GM12878 (cell line): Measurements from ENCODE around the gene TMEM19. TPM values are rescaled to one million over a fixed set of nuclear protein-coding genes. Genes with fewer than 3 reads are reported as not detected.

Experiments
- ATAC-seq: fragments of 200-7000 bp; cut with Tn5 transposase; 3 replicates; pipeline ENCODE4 v1.9.1; 2020; ENCODE audit warnings: mild to moderate bottlenecking, moderate library complexity
- BruUV-seq: library from RNA; stranded (reverse); fragments of 400-500 nt; replicated peaks from 2 replicates; lab custom pipeline; 2021; lab: Mats Ljungman, UMichigan
- CTCF ChIA-PET: fragments of 300-600 bp; sonication (Branson Sonifier 250); formaldehyde crosslinking; extraction: SDS; loops from one replicate; lab custom pipeline; 2021; ENCODE audit warnings: inconsistent platforms; lab: Yijun Ruan, JAX
- POLR2A ChIA-PET: fragments of 350-600 bp; formaldehyde crosslinking; extraction: SDS; loops from one replicate; lab custom pipeline; 2021; ENCODE audit warnings: inconsistent platforms; lab: Charles Lee
- RAD21 ChIA-PET: fragments of 300-600 bp; sonication (Branson Sonifier 250); formaldehyde crosslinking; loops from one replicate; lab custom pipeline; 2023; ENCODE audit warnings: antibody characterized with exemption; ENCODE audit not compliant: unreplicated experiment; lab: Charles Lee
- SMC1A ChIA-PET: fragments of 300-600 bp; sonication (Branson Sonifier 250); formaldehyde crosslinking; loops from one replicate; lab custom pipeline; 2023; ENCODE audit not compliant: unreplicated experiment, uncharacterized antibody; lab: Charles Lee
- DNase-seq: peaks from one replicate; pipeline ENCODE4 v3.0.0-alpha.2; 2011; ENCODE audit warnings: low read depth, low spot score
- FAIRE-seq: peaks from 3 replicates; lab custom pipeline; 2011; peaks lifted over from hg19 to GRCh38; lab: Jason Lieb, UNC
- H2AFZ ChIP-seq: 2 replicates; pipeline ENCODE4 v1.6.0; 2011; ENCODE audit warnings: low read depth, low read length, control low read depth; ENCODE audit not compliant: control insufficient read depth
- H3K27ac ChIP-seq: 2 replicates; pipeline ENCODE4 v1.5.1; 2011; ENCODE audit warnings: control low read depth; ENCODE audit not compliant: control insufficient read depth, insufficient read depth
- H3K27me3 ChIP-seq, 2 experiments: replicated peaks in 1 of 2; 2 replicates each; pipeline versions ENCODE4 v1.6.0 to v1.6.1; 2011; ENCODE audit warnings: low read length in 1 of 2; ENCODE audit not compliant: control insufficient read depth in 2 of 2, insufficient read depth in 2 of 2
- H3K36me3 ChIP-seq, 2 experiments: 2 replicates each; pipeline ENCODE4 v1.5.1; 2011; ENCODE audit warnings: low read length in 1 of 2; ENCODE audit not compliant: control insufficient read depth in 2 of 2, insufficient read depth in 2 of 2
- H3K4me1 ChIP-seq: 2 replicates; pipeline ENCODE4 v1.6.1; 2011; ENCODE audit warnings: mild to moderate bottlenecking, low read length, moderate library complexity, mixed read lengths; ENCODE audit not compliant: control insufficient read depth, insufficient read depth
- H3K4me2 ChIP-seq: 2 replicates; pipeline ENCODE4 v1.6.0; 2011; ENCODE audit warnings: control low read depth; ENCODE audit not compliant: control insufficient read depth, insufficient read depth
- H3K4me3 ChIP-seq: fragments of 200-600 bp; sonication (generic); 2 replicates; pipeline ENCODE4 v1.5.1; 2016
- H3K79me2 ChIP-seq: 2 replicates; pipeline ENCODE4 v1.6.0; 2011; ENCODE audit warnings: low read length; ENCODE audit not compliant: control insufficient read depth, insufficient read depth
- H3K9ac ChIP-seq: 2 replicates; pipeline ENCODE4 v1.8.0; 2011; ENCODE audit warnings: low read length, control low read depth, mixed read lengths; ENCODE audit not compliant: control insufficient read depth, insufficient read depth
- H3K9me3 ChIP-seq: replicated peaks from 3 replicates; pipeline ENCODE4 v1.5.1; 2011; ENCODE audit warnings: mild to moderate bottlenecking, low read length; ENCODE audit not compliant: control insufficient read depth, insufficient read depth
- H4K20me1 ChIP-seq: 2 replicates; pipeline ENCODE4 v1.6.0; 2011; ENCODE audit not compliant: control insufficient read depth, insufficient read depth
- ATF7 ChIP-seq: fragments of 450-650 bp; IDR thresholded peaks from 2 replicates; pipeline ENCODE4 v1.6.1; 2016; ENCODE audit warnings: low read depth, mild to moderate bottlenecking
- BCL11A ChIP-seq: IDR thresholded peaks from 2 replicates; pipeline ENCODE4 v1.6.1; 2011; ENCODE audit warnings: low read depth, low read length
- CHD2 ChIP-seq: IDR thresholded peaks from 2 replicates; pipeline ENCODE4 v1.6.1; 2011; ENCODE audit warnings: low read depth, low read length, improper control_type of control experiment, borderline replicate concordance
- CREM ChIP-seq: IDR thresholded peaks from 2 replicates; pipeline ENCODE4 v1.6.1; 2014; ENCODE audit warnings: antibody characterized with exemption, low read depth
- MTA3 ChIP-seq: IDR thresholded peaks from 2 replicates; pipeline ENCODE4 v1.6.1; 2012; ENCODE audit warnings: low read length, inconsistent platforms, borderline replicate concordance
- PML ChIP-seq: IDR thresholded peaks from 2 replicates; pipeline ENCODE4 v1.6.1; 2012; ENCODE audit warnings: low read length, inconsistent platforms
- RELA ChIP-seq: fragments of 450-650 bp; IDR thresholded peaks from 2 replicates; pipeline ENCODE4 v1.8.0; 2014; ENCODE audit warnings: borderline replicate concordance; ENCODE audit not compliant: partially characterized antibody
- SREBF2 ChIP-seq: IDR thresholded peaks from 2 replicates; pipeline ENCODE4 v1.6.1; 2012; ENCODE audit warnings: mild to moderate bottlenecking, low read length
- ZNF207 ChIP-seq: fragments of 450-650 bp; IDR thresholded peaks from 2 replicates; pipeline ENCODE4 v1.6.1; 2014; ENCODE audit warnings: antibody characterized with exemption, mild to moderate bottlenecking, borderline replicate concordance
- WGBS: methylation state at CpG from one replicate; pipeline ENCODE4 v1.1.6; 2016; ENCODE audit warnings: low lambda C conversion rate; ENCODE audit not compliant: insufficient replicate concordance, insufficient coverage; ENCODE audit errors: missing lambda C conversion rate; 5-methylcytosine and 5-hydroxymethylcytosine counted together
- in situ Hi-C: fragments of 300-500 bp; cut with MboI; formaldehyde crosslinking; loops from 9 replicates; pipeline ENCODE4 v1.14.3; 2018; ENCODE audit warnings: mixed read lengths
- intact Hi-C: fragments of 100-400 bp; cut with micrococcal nuclease; formaldehyde crosslinking; loops from one replicate; pipeline ENCODE4 v1.14.2; 2022; ENCODE audit not compliant: unreplicated experiment
- polyA plus RNA-seq, 11 experiments: library from polyadenylated mRNA; depleted of rRNA in 4 of 11; unstranded in 6 of 11; stranded (reverse) in 5 of 11; fragments of >200 nt; fragmentation: Nextera tagmentation in 4 of 11; fragmentation: Illumina TruSeq in 1 of 11; extraction: Ambion mirVana in 4 of 11; extraction: Trizol in 1 of 11; gene quantifications; 1 replicate in 1 of 11; 2 replicates in 10 of 11; pipeline versions ENCODE4 v1.2.1 to v1.2.3, GENCODE V29; 2011 to 2016; ENCODE audit warnings: inconsistent platforms in 2 of 11, missing spikeins in 2 of 11, low read depth in 1 of 11
- total RNA-seq, 4 experiments: library from RNA; depleted of rRNA in 3 of 4; stranded (reverse); fragments of >200 nt in 3 of 4; fragmentation: Illumina TruSeq in 1 of 4; extraction: Trizol in 1 of 4; gene quantifications; 2 replicates each; pipeline versions ENCODE4 v1.2.1 to v1.2.3, GENCODE V29; 2013 to 2021
- TF ChIP-seq, protein P1 (sequence below), 3 experiments: IDR thresholded peaks in 2 of 3; conservative IDR thresholded peaks in 1 of 3; 2 replicates each; pipeline ENCODE4 v1.5.1; 2011; ENCODE audit warnings: low read depth in 3 of 3, low read length in 3 of 3, mild to moderate bottlenecking in 3 of 3, control low read depth in 2 of 3, moderate library complexity in 2 of 3, inconsistent platforms in 1 of 3, mixed read lengths in 1 of 3; ENCODE audit not compliant: control insufficient read depth in 2 of 3, insufficient read depth in 1 of 3; ENCODE audit errors: extremely low read depth in 1 of 3
- TF ChIP-seq, protein P2 (sequence below): IDR thresholded peaks from 2 replicates; pipeline ENCODE4 v1.6.1; 2012; ENCODE audit warnings: low read length, inconsistent platforms

TMEM19 gene
- total and polyA plus RNA-seq, 10 of the 15 experiments (the other 5 are each of a cell fraction or from before 2014, with no cell fraction given) = 26.7 to 54.9 (median 39.3) TPM

DNA sequence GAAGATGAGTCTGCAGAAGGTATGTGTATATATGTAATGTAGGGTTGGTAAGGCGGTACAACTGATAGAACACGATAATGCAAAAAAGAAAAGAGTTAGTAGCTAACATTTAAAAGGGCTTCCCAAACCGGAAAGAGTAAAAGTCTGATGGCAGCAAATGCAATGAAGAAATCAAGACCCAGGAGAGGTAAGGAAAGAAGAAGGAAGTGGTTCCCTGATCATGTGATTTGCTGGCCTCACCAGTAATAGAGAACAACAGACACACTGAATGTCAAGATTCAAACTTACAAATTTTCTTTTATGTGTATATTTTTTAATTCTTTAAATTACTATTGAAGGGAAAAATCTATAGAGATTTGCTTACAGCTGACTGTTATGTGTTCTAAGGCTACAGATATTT lies 40.6 kb upstream of the TMEM19 start:
- H4K20me1 ChIP-seq = no peaks in the 10 kb centered on the region

DNA sequence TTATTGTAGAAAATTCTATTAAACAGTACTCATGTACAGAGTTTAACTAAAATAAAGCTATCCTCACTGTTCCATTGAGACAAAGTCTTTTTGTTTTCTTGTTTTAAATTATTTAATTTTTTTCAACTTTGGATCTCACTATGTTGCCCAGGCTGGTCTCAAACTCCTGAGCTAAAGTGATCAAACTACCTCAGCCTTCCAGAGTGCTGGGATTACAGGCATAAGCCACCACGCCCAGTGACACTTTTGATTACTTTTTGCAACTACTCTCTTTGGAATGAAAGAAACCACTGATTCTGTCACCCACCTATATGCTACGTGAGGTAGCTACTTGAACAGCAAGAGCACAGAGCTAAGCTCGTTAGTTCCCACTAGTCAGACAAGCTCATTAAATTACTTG lies 39.4 kb upstream of the TMEM19 start:
- POLR2A ChIA-PET = interaction anchor here (1.1 kb wide), 1 partner anchor 101 kb away, joined by 3 read pairs; no protein-coding TSS in a partner anchor
- H3K36me3 ChIP-seq = peaks cover 0 to 30% of the 10 kb centered on the region in 2 experiments
- intact Hi-C loops = no loop called here
- TF ChIP-seq CREM = no peak
- TF ChIP-seq SREBF2 = no peak
- TF ChIP-seq BCL11A = no peak
- TF ChIP-seq RELA = no peak
- TF ChIP-seq PML = no peak
- TF ChIP-seq, protein P1, sequence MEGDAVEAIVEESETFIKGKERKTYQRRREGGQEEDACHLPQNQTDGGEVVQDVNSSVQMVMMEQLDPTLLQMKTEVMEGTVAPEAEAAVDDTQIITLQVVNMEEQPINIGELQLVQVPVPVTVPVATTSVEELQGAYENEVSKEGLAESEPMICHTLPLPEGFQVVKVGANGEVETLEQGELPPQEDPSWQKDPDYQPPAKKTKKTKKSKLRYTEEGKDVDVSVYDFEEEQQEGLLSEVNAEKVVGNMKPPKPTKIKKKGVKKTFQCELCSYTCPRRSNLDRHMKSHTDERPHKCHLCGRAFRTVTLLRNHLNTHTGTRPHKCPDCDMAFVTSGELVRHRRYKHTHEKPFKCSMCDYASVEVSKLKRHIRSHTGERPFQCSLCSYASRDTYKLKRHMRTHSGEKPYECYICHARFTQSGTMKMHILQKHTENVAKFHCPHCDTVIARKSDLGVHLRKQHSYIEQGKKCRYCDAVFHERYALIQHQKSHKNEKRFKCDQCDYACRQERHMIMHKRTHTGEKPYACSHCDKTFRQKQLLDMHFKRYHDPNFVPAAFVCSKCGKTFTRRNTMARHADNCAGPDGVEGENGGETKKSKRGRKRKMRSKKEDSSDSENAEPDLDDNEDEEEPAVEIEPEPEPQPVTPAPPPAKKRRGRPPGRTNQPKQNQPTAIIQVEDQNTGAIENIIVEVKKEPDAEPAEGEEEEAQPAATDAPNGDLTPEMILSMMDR (IDR thresholded peaks at IDR 0.05 in 2 of 3, conservative IDR thresholded peaks at IDR 0.05 in 1 of 3; ENCODE audit: control insufficient read depth in 2 of 3, extremely low read depth in 1 of 3, insufficient read depth in 1 of 3, low read depth in 3 of 3, low read length in 3 of 3) = no peak

More for the DNA sequence above, 40.6 kb upstream of the TMEM19 start:
- peaks cover 3 to 27% of the 10 kb centered on the region in 2 experiments for H3K36me3 ChIP-seq
- DNase-seq (no peak), FAIRE-seq (no peak), ATAC-seq (no peak)
- BruUV-seq = no TSS peak
- H3K4me1 ChIP-seq = peaks cover 7% of the 10 kb centered on the region
- no peaks in the 10 kb centered on the region for H3K27me3 ChIP-seq
- H2AFZ ChIP-seq = no peak overlapping the region
- TF ChIP-seq ATF7 (no peak), ZNF207 (no peak), MTA3 (no peak), CHD2 (no peak)
- TF ChIP-seq, protein P2, sequence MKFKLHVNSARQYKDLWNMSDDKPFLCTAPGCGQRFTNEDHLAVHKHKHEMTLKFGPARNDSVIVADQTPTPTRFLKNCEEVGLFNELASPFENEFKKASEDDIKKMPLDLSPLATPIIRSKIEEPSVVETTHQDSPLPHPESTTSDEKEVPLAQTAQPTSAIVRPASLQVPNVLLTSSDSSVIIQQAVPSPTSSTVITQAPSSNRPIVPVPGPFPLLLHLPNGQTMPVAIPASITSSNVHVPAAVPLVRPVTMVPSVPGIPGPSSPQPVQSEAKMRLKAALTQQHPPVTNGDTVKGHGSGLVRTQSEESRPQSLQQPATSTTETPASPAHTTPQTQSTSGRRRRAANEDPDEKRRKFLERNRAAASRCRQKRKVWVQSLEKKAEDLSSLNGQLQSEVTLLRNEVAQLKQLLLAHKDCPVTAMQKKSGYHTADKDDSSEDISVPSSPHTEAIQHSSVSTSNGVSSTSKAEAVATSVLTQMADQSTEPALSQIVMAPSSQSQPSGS = no peak
- peaks cover 8% of the 10 kb centered on the region for H3K79me2 ChIP-seq
- in situ Hi-C loops = no loop called here
- H3K4me3 ChIP-seq = no peak overlapping the region
- CTCF ChIA-PET = interaction anchor here (0.6 to 4.5 kb wide), 8 partner anchors 9 to 106 kb away, joined by 3 to 46 read pairs (median 4); partner anchors contain the start of gene TMEM19
- RAD21 ChIA-PET = interaction anchor here (0.9 to 2.8 kb wide), 3 partner anchors 15 to 102 kb away, joined by 3 to 15 read pairs (median 5); partner anchors contain the start of gene TMEM19
- 90% methylated on average over 3 of the region's 3 CpGs for WGBS
- no peak overlapping the region for H3K4me2 ChIP-seq
- no peaks in the 10 kb centered on the region; the same call in 2 of the 3 replicates for H3K9me3 ChIP-seq
- intact Hi-C loops = no loop called here
- no peak overlapping the region for H3K27ac ChIP-seq
- H3K9ac ChIP-seq = no peak overlapping the region
- SMC1A ChIA-PET = interaction anchor here (0.9 to 3.7 kb wide), 7 partner anchors 9 to 253 kb away, joined by 3 to 30 read pairs (median 5); no protein-coding TSS in a partner anchor
- POLR2A ChIA-PET = no interaction called here

More for the DNA sequence above, 39.4 kb upstream of the TMEM19 start:
- H3K9ac ChIP-seq = no peak overlapping the region
- no peaks in the 10 kb centered on the region for H3K27me3 ChIP-seq
- no peaks in the 10 kb centered on the region for H4K20me1 ChIP-seq
- H3K4me3 ChIP-seq = no peak overlapping the region
- H3K9me3 ChIP-seq = no peaks in the 10 kb centered on the region; the same call in 2 of the 3 replicates
- no peak overlapping the region for H3K4me2 ChIP-seq
- H3K79me2 ChIP-seq = peaks cover 19% of the 10 kb centered on the region
- FAIRE-seq (no peak), DNase-seq (no peak), ATAC-seq (no peak)
- H3K27ac ChIP-seq = no peak overlapping the region
- WGBS = 96% methylated on average over 3 of the region's 3 CpGs
- RAD21 ChIA-PET = interaction anchor here (0.6 to 2.8 kb wide), 5 partner anchors 10 to 108 kb away, joined by 3 to 15 read pairs (median 4); partner anchors contain the start of genes RAB21 and TMEM19
- no peak overlapping the region for H2AFZ ChIP-seq
- SMC1A ChIA-PET = interaction anchor here (0.7 to 3.7 kb wide), 11 partner anchors 8 to 833 kb away, joined by 3 to 30 read pairs (median 4); partner anchors contain the start of genes RAB21, THAP2 and ZFC3H1
- no TSS peak for BruUV-seq
- in situ Hi-C loops = no loop called here
- CTCF ChIA-PET = interaction anchor here (0.9 to 4.5 kb wide), 5 partner anchors 10 to 101 kb away, joined by 3 to 46 read pairs (median 9); partner anchors contain the start of gene TMEM19
- peaks cover 7% of the 10 kb centered on the region for H3K4me1 ChIP-seq
